Nucleus accumbens (tissue), 56 donors: ENCODE results near the gene SAMD4B.

Source experiments
- DNase-seq, 56 donors: peaks; one replicate each; lab custom pipeline; 2025; lab: John Stamatoyannopoulos, UW

The SAMD4B gene

GRCh38 chr19:39310558-39311311 is 31.5 kb upstream of the SAMD4B start:
- peak in 33 of 56 donors; percentile 5 to 76 (median 31) for DNase-seq

GRCh38 chr19:39314016-39314728 is 28.0 kb upstream of the SAMD4B start:
- no peak for DNase-seq

GRCh38 chr19:39315933-39316332 is 26.3 kb upstream of the SAMD4B start:
- no peak for DNase-seq

GRCh38 chr19:39316627-39317321 is 25.4 kb upstream of the SAMD4B start:
- DNase-seq, result no peak

GRCh38 chr19:39317476-39317875 is 24.7 kb upstream of the SAMD4B start:
- DNase-seq, result no peak

GRCh38 chr19:39318071-39318470 is 24.1 kb upstream of the SAMD4B start:
- DNase-seq, result no peak

GRCh38 chr19:39318690-39319089 is 23.5 kb upstream of the SAMD4B start:
- no peak for DNase-seq

- no peak for DNase-seq
Measured at GRCh38 chr19:39319098-39319891, 22.9 kb upstream of the SAMD4B start.

GRCh38 chr19:39319892-39320248 is 22.4 kb upstream of the SAMD4B start:
- no peak for DNase-seq

GRCh38 chr19:39321117-39321831 is 20.9 kb upstream of the SAMD4B start:
- no peak for DNase-seq

- DNase-seq, result no peak
Measured at GRCh38 chr19:39321832-39322176, 20.4 kb upstream of the SAMD4B start.

- DNase-seq, result no peak
Measured at GRCh38 chr19:39324242-39324842, 17.9 kb upstream of the SAMD4B start.

- DNase-seq, result peak in 1 of 56 donors; percentile 16
Measured at GRCh38 chr19:39325778-39326665, 16.2 kb upstream of the SAMD4B start.

GRCh38 chr19:39327363-39328045 is 14.7 kb upstream of the SAMD4B start:
- DNase-seq, result no peak

GRCh38 chr19:39328046-39328705 is 14.0 kb upstream of the SAMD4B start:
- DNase-seq, result peak in 52 of 56 donors; percentile 19 to 95 (median 68)

GRCh38 chr19:39329948-39330347 is 12.3 kb upstream of the SAMD4B start:
- no peak for DNase-seq

- DNase-seq, result no peak
Measured at GRCh38 chr19:39332293-39332692, 9.9 kb upstream of the SAMD4B start.
